Stimulated activated memory B cell treated with anti-CD40 and anti-IgM and Interleukin-4, amounts not matched to agents 10 μg/mL and 1 μg/mL and 100 μg/mL, for 72 hours (primary cell): ENCODE data around the gene ARHGEF18.

Experiments used
- ATAC-seq: fragments of 150-1000 bp; cut with Tn5 transposase; 2 replicates; pipeline ENCODE4 v1.10.0; 2021
- H3K27ac Mint-ChIP-seq: one replicate; pipeline ENCODE4 v1.8.0; 2022; ENCODE audit warnings: mild to moderate bottlenecking, mixed read lengths
- H3K27me3 Mint-ChIP-seq: one replicate; pipeline ENCODE4 v1.8.0; 2022; ENCODE audit warnings: mixed read lengths
- H3K36me3 Mint-ChIP-seq: one replicate; pipeline ENCODE4 v1.8.0; 2022; ENCODE audit warnings: mixed read lengths
- H3K4me1 Mint-ChIP-seq: one replicate; pipeline ENCODE4 v1.8.0; 2022; ENCODE audit warnings: mixed read lengths
- H3K4me3 Mint-ChIP-seq: one replicate; pipeline ENCODE4 v1.8.0; 2022; ENCODE audit warnings: mild to moderate bottlenecking, moderate library complexity, mixed read lengths
- H3K9me3 Mint-ChIP-seq: one replicate; pipeline ENCODE4 v1.8.0; 2022; ENCODE audit warnings: mixed read lengths

Gene ARHGEF18

GRCh38 chr19:7386769-7387168 lies 38.0 kb downstream of the ARHGEF18 start:
- peaks cover 30% of the 10 kb centered on the region for H3K36me3 Mint-ChIP-seq
- ATAC-seq: no peak
- peak overlapping the region; percentile 99 for H3K27ac Mint-ChIP-seq
- peak overlapping the region; percentile 88 for H3K4me3 Mint-ChIP-seq
- peaks cover 29% of the 10 kb centered on the region for H3K4me1 Mint-ChIP-seq
- no peaks in the 10 kb centered on the region for H3K9me3 Mint-ChIP-seq
- H3K27me3 Mint-ChIP-seq: no peaks in the 10 kb centered on the region

GRCh38 chr19:7391218-7391670 lies 42.5 kb downstream of the ARHGEF18 start:
- Mint-ChIP-seq H3K4me3 (no peak overlapping the region), H3K27me3 (no peaks in the 10 kb centered on the region), H3K9me3 (no peaks in the 10 kb centered on the region), H3K36me3 (peaks cover 7% of the 10 kb centered on the region), H3K27ac (peak overlapping the region; percentile 48), H3K4me1 (peaks cover 43% of the 10 kb centered on the region)
- ATAC-seq: no peak

- peaks cover 7% of the 10 kb centered on the region for H3K36me3 Mint-ChIP-seq
These were observed 44.7 kb downstream of the ARHGEF18 start for GRCh38 chr19:7393459-7393858.

GRCh38 chr19:7393939-7394730 lies 45.4 kb downstream of the ARHGEF18 start:
- Mint-ChIP-seq H3K9me3 (no peaks in the 10 kb centered on the region), H3K36me3 (peaks cover 7% of the 10 kb centered on the region), H3K27ac (peak overlapping the region; percentile 87), H3K4me1 (peaks cover 45% of the 10 kb centered on the region), H3K4me3 (peak overlapping the region; percentile 87), H3K27me3 (no peaks in the 10 kb centered on the region)
- peak; percentile 4 for ATAC-seq

More at GRCh38 chr19:7393459-7393858, 44.7 kb downstream of the ARHGEF18 start:
- H3K4me3 Mint-ChIP-seq: peak overlapping the region; percentile 87
- peaks cover 38% of the 10 kb centered on the region for H3K4me1 Mint-ChIP-seq
- no peak for ATAC-seq
- H3K27me3 Mint-ChIP-seq: no peaks in the 10 kb centered on the region
- peak overlapping the region; percentile 87 for H3K27ac Mint-ChIP-seq
- H3K9me3 Mint-ChIP-seq: no peaks in the 10 kb centered on the region

GRCh38 chr19:7394731-7395359 lies 46.1 kb downstream of the ARHGEF18 start:
- Mint-ChIP-seq H3K36me3 (peaks cover 7% of the 10 kb centered on the region), H3K27me3 (no peaks in the 10 kb centered on the region), H3K27ac (peak overlapping the region; percentile 87), H3K9me3 (no peaks in the 10 kb centered on the region), H3K4me3 (peak overlapping the region; percentile 87), H3K4me1 (peaks cover 50% of the 10 kb centered on the region)
- ATAC-seq: peak; percentile 80

- H3K9me3 Mint-ChIP-seq: no peaks in the 10 kb centered on the region
- H3K27ac Mint-ChIP-seq: peak overlapping the region; percentile 87
- H3K36me3 Mint-ChIP-seq: peaks cover 7% of the 10 kb centered on the region
- H3K4me3 Mint-ChIP-seq: peak overlapping the region; percentile 87
- peak; percentile 63 for ATAC-seq
- H3K4me1 Mint-ChIP-seq: peaks cover 50% of the 10 kb centered on the region
- no peaks in the 10 kb centered on the region for H3K27me3 Mint-ChIP-seq
These were observed 46.8 kb downstream of the ARHGEF18 start for GRCh38 chr19:7395360-7396066.

- ATAC-seq: no peak
- no peaks in the 10 kb centered on the region for H3K9me3 Mint-ChIP-seq
- H3K27me3 Mint-ChIP-seq: no peaks in the 10 kb centered on the region
- peaks cover 55% of the 10 kb centered on the region for H3K4me1 Mint-ChIP-seq
- H3K36me3 Mint-ChIP-seq: peaks cover 16% of the 10 kb centered on the region
- peak overlapping the region; percentile 88 for H3K27ac Mint-ChIP-seq
- no peak overlapping the region for H3K4me3 Mint-ChIP-seq
These were observed 49.0 kb downstream of the ARHGEF18 start for GRCh38 chr19:7397687-7398086.
